HFF-Myc (cell line): ENCODE results near the gene WDR27.
A peak's percentile ranks its signal among the peaks of the same experiment; 100 is the strongest.

Source experiments
- DNase-seq: peaks from one replicate; pipeline ENCODE4 v3.0.0-alpha.2; 2011; ENCODE audit warnings: low read depth; ENCODE audit errors: extremely low read depth
- H3K4me3 ChIP-seq: replicated peaks from 2 replicates; pipeline ENCODE4 v1.5.1; 2011; ENCODE audit warnings: low read depth, mild to moderate bottlenecking, control low read depth, low read length
- TF ChIP-seq, protein P1 (sequence below): IDR thresholded peaks from 2 replicates; pipeline ENCODE4 v1.5.1; 2012; ENCODE audit warnings: mild to moderate bottlenecking, low read depth, low read length, control low read depth; ENCODE audit errors: missing control alignments

WDR27 gene

DNA sequence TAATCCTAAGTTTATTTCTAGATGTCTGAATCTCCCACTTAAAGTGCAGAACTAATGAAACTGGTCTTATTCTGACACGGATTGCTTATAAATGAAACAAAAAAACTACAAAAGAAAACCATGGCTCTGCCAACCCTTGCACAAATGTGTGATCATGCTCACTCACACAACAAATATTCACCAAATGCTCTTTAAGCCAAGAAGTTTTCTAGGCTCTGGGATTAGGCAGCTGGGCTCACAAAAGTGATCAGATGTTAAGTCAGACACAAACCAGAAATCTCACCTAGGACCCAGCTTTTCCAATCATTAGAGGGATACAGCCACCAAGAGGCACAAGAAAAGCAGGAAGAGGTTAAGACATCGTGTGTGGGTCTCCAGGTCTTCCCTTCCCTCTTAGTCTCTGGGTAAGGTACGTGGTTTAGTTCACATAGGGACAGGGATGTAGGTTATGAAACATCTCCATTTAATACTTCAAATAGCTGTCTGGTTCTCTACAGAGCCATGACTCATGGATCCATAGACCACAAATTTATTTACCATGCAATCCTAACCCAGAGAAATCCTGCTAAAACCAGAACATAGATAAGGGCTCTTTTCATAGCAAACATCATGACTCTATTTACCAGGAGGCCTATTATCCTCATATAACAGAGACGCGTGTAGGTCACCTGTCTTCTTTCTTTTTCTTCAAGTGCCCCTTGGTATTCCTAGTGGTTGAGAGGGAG is 165.2 kb downstream of the WDR27 start:
- no peak overlapping the region for H3K4me3 ChIP-seq
- TF ChIP-seq, protein P1, sequence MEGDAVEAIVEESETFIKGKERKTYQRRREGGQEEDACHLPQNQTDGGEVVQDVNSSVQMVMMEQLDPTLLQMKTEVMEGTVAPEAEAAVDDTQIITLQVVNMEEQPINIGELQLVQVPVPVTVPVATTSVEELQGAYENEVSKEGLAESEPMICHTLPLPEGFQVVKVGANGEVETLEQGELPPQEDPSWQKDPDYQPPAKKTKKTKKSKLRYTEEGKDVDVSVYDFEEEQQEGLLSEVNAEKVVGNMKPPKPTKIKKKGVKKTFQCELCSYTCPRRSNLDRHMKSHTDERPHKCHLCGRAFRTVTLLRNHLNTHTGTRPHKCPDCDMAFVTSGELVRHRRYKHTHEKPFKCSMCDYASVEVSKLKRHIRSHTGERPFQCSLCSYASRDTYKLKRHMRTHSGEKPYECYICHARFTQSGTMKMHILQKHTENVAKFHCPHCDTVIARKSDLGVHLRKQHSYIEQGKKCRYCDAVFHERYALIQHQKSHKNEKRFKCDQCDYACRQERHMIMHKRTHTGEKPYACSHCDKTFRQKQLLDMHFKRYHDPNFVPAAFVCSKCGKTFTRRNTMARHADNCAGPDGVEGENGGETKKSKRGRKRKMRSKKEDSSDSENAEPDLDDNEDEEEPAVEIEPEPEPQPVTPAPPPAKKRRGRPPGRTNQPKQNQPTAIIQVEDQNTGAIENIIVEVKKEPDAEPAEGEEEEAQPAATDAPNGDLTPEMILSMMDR: no peak
- no peak for DNase-seq

DNA sequence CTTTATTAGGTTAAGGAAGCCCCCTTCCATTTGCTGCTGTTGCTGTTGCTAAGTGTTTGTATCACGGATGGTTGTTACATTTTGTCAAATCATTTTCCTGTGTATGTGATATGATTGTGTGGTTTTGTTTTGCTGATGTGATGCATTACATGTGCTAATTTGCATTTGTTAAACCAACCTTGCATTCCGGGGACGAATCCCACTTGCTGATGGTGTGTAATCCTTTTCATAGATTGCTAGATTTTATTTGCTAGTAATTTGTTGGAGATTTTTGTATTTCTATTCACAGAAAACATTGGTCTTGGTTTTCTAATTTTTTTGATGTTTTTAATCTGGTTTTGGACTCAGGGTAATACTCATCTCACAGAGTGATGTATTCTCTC is 167.8 kb downstream of the WDR27 start:
- TF ChIP-seq, protein P1: no peak
- no peak overlapping the region for H3K4me3 ChIP-seq
- no peak for DNase-seq

DNA sequence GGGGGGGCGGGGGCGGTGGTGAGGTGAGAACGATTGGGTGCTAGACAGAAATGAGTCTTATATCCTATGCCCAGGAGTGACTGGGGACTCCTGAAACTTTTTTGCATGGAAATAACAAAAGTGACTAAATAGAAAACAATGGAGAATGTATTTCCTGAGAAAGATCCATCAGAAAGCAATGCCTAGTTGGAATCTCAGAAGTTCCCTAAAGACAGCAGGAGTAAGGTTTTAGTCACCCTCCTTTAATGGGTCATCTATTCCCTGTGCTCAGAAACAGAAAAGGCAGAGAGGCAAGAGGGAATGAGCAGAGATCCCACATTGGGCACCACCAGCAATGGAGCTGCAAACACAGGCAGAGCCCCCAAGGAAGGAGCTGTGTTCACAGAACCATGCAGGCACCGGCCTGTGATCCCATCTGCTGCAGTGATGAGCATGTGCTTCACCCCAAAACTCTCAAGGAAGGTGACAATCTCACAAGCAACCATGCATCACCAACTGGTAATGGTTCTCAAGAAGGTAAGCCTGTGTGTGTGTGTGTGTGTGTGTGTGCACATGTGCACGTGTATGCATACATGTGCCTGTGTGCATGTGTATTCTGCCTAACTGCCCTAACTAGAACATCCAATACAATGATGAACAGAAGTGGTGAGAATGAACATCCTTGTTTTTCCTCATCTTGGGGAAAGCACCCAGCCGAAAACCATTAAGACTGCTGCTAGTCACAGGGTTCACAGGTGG is 168.4 kb downstream of the WDR27 start:
- no peak overlapping the region for H3K4me3 ChIP-seq
- TF ChIP-seq, protein P1: no peak
- DNase-seq: no peak

DNA sequence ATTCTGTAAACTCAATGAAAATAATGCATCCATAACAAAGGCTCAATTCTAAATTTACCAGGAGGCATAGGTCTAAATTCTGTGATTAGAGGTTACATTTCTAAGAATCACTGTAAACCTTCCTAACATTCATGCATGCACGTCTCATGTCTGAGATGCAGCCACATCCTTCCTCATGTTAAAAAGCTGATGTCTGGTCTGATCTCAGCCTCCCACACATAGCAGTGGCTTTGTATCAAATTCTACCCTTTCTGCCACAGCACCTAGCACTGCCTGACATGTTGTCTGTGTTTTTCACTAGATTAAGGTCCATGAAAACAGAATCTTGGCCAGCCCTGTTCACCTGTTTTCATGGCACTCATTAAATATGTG is 171.1 kb downstream of the WDR27 start:
- TF ChIP-seq, protein P1: no peak
- no peak overlapping the region for H3K4me3 ChIP-seq
- DNase-seq: no peak

DNA sequence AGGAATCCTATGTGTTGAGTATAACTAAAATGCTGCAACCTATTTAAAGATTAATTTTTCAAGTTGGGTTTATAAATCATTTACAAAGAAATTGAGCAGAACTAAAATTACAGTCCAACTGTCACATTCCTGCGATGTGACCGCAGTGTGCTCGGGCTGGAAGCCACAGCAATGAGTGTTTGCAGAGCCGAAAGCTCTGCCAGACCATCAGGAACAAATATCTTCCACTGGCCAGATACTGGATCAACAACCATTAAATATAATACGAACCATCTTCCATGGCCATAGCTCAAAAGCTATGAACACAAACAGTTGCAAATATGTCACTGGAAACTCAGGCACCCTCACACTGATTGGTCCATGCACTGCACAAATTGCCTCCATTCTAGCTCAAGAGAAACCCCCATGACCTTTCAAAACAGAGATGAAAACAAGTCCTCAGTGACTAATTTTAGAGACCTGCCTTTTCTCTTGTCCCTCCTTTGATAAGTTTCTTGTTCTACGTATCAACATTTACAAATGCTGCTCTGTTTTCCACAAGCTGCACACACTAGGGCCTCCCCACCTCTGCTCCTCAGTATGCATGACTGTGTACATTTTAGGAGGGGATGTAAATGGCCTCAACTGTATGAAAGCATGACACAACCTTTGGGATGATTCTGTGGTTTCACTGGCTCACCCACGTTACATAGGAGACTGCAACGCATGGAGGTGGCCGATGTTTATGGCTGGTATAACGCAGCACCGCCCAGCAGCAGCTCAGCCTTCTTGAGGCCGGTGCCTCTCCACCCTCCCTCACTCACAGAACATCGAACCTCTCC is 171.7 kb downstream of the WDR27 start:
- no peak overlapping the region for H3K4me3 ChIP-seq
- DNase-seq: peak; percentile 36
- TF ChIP-seq, protein P1: no peak

GRCh38 chr6:169528755-169529154 is 173.1 kb downstream of the WDR27 start:
- H3K4me3 ChIP-seq: no peak overlapping the region
- no peak for DNase-seq
- TF ChIP-seq, protein P1: no peak
